B cell (primary cell): ENCODE measurements around the gene ST8SIA5. TPM values are rescaled to one million over a fixed set of nuclear protein-coding genes. Genes with fewer than 3 reads are reported as not detected.

Experiments
- ATAC-seq: fragments of 200-7000 bp; cut with Tn5 transposase; one replicate; pipeline ENCODE4 v1.10.0; 2021; ENCODE audit warnings: low read depth, mild to moderate bottlenecking, moderate number of reproducible peaks, moderate library complexity
- CTCF ChIA-PET: fragments of 350-600 bp; sonication (Branson Sonifier 250); formaldehyde crosslinking; loops from one replicate; lab custom pipeline; 2021; ENCODE audit warnings: antibody characterized with exemption, inconsistent platforms; lab: Charles Lee
- POLR2A ChIA-PET: fragments of 350-600 bp; sonication (Branson Sonifier 250); formaldehyde crosslinking; loops from one replicate; lab custom pipeline; 2021; ENCODE audit warnings: antibody characterized with exemption; lab: Charles Lee
- DNase-seq: peaks from one replicate; pipeline ENCODE4 v3.0.0; 2013
- H2AFZ ChIP-seq: 2 replicates; pipeline ENCODE4 v1.6.1; 2012; ENCODE audit warnings: mild to moderate bottlenecking, low read depth, low read length; ENCODE audit not compliant: insufficient read depth, poor library complexity, severe bottlenecking
- H3K27ac ChIP-seq, 2 donors: 1 replicate in 1 of 2; 2 replicates in 1 of 2; pipeline ENCODE4 v1.5.1; 2012 to 2013; ENCODE audit warnings: low read length in 2 of 2, mild to moderate bottlenecking in 2 of 2, moderate library complexity in 1 of 2
- H3K27me3 ChIP-seq, 4 experiments: fragments of 200-600 bp in 1 of 4; sonication (generic) in 1 of 4; replicated peaks in 1 of 4; 1 replicate in 2 of 4; 2 replicates in 2 of 4; pipeline versions ENCODE4 v1.6.1 to v1.7.0; 2013 to 2016; ENCODE audit warnings: low read length in 3 of 4, mild to moderate bottlenecking in 2 of 4, mixed read lengths in 1 of 4, moderate library complexity in 1 of 4; ENCODE audit not compliant: insufficient read depth in 4 of 4, control insufficient read depth in 3 of 4; ENCODE audit errors: control extremely low read depth in 1 of 4
- H3K36me3 ChIP-seq, 2 experiments: replicated peaks in 1 of 2; 1 replicate in 1 of 2; 2 replicates in 1 of 2; pipeline versions ENCODE4 v1.6.1 to v1.7.1; 2013; ENCODE audit warnings: low read length in 1 of 2; ENCODE audit not compliant: insufficient read depth in 2 of 2, control insufficient read depth in 1 of 2; ENCODE audit errors: control extremely low read depth in 1 of 2, extremely low read depth in 1 of 2
- H3K4me1 ChIP-seq, 2 donors: fragments of 200-600 bp in 1 of 2; sonication (generic) in 1 of 2; 1 replicate in 1 of 2; 2 replicates in 1 of 2; pipeline versions ENCODE4 v1.5.1 to v1.6.1; 2013 to 2017; ENCODE audit warnings: low read length in 2 of 2; ENCODE audit not compliant: control insufficient read depth in 2 of 2, insufficient read depth in 2 of 2
- H3K4me2 ChIP-seq: replicated peaks from 2 replicates; pipeline ENCODE3; 2012; ENCODE audit warnings: mild to moderate bottlenecking, low read depth, low read length; ENCODE audit not compliant: poor library complexity, severe bottlenecking
- H3K4me3 ChIP-seq, 5 experiments: fragments of 200-600 bp in 1 of 5; sonication (generic) in 1 of 5; 1 replicate in 3 of 5; 2 replicates in 2 of 5; pipeline versions ENCODE4 v1.5.1 to v1.7.0; 2011 to 2016; ENCODE audit warnings: low read length in 4 of 5, mild to moderate bottlenecking in 4 of 5, low read depth in 2 of 5, control low read depth in 1 of 5, moderate library complexity in 1 of 5; ENCODE audit not compliant: insufficient read depth in 1 of 5; ENCODE audit errors: control extremely low read depth in 1 of 5, extremely low read depth in 1 of 5
- H3K79me2 ChIP-seq: fragments of 200-600 bp; sonication (generic); one replicate; pipeline ENCODE4 v1.6.0; 2016; ENCODE audit warnings: low read length; ENCODE audit not compliant: control insufficient read depth, insufficient read depth
- H3K9ac ChIP-seq: fragments of 200-600 bp; sonication (generic); 2 replicates; pipeline ENCODE4 v1.6.1; 2017; ENCODE audit warnings: mild to moderate bottlenecking, low read length, moderate library complexity
- H3K9me3 ChIP-seq, 3 donors: one replicate each; pipeline versions ENCODE4 v1.6.1 to v1.7.1; 2013; ENCODE audit warnings: low read length in 2 of 3; ENCODE audit not compliant: control insufficient read depth in 2 of 3, insufficient read depth in 1 of 3; ENCODE audit errors: control extremely low read depth in 1 of 3
- H4K20me1 ChIP-seq: 2 replicates; pipeline ENCODE4 v1.6.0; 2012; ENCODE audit warnings: mild to moderate bottlenecking, low read length; ENCODE audit not compliant: insufficient read depth, control insufficient read depth, poor library complexity, severe bottlenecking
- H3K27ac Mint-ChIP-seq: one replicate; pipeline ENCODE4 v1.8.0; 2021; ENCODE audit warnings: mixed read lengths
- H3K27me3 Mint-ChIP-seq: one replicate; pipeline ENCODE4 v1.8.0; 2021; ENCODE audit warnings: mixed read lengths
- H3K4me1 Mint-ChIP-seq: one replicate; pipeline ENCODE4 v1.8.0; 2021; ENCODE audit warnings: mixed read lengths
- H3K4me3 Mint-ChIP-seq: one replicate; pipeline ENCODE4 v1.8.0; 2021; ENCODE audit warnings: mixed read lengths
- H3K9me3 Mint-ChIP-seq: one replicate; pipeline ENCODE4 v1.8.0; 2022; ENCODE audit warnings: mixed read lengths; ENCODE audit not compliant: insufficient read depth
- EZH2 ChIP-seq: IDR thresholded peaks from 2 replicates; pipeline ENCODE4 v1.6.1; 2012; ENCODE audit warnings: borderline replicate concordance, low read depth, mild to moderate bottlenecking, moderate library complexity, low read length; ENCODE audit not compliant: insufficient read depth, poor library complexity, severe bottlenecking
- WGBS: methylation state at CpG from one replicate; pipeline ENCODE4 v1.1.5; 2013; ENCODE audit warnings: missing lambda C conversion rate; ENCODE audit not compliant: insufficient coverage; 5-methylcytosine and 5-hydroxymethylcytosine counted together
- intact Hi-C: fragments of 100-400 bp; cut with micrococcal nuclease; formaldehyde crosslinking; loops from one replicate; pipeline ENCODE4 v1.10.0; 2022
- polyA plus RNA-seq: library from polyadenylated mRNA; depleted of rRNA; stranded (reverse); fragments of >200 nt; gene quantifications from 2 replicates; pipeline ENCODE4 v1.2.3, GENCODE V29; 2012
- total RNA-seq, 2 donors: library from RNA; stranded (reverse); fragments of 120-200 nt in 1 of 2; gene quantifications; 1 replicate in 1 of 2; 2 replicates in 1 of 2; pipeline versions ENCODE4 v1.2.3 to v1.2.4, GENCODE V29; 2013 to 2022
- TF ChIP-seq, protein P1 (sequence below): fragments of 200-600 bp; IDR thresholded peaks from one replicate; pipeline ENCODE4 v1.8.0; 2022; ENCODE audit warnings: antibody characterized with exemption, mild to moderate bottlenecking

ST8SIA5 gene
- total and polyA plus RNA-seq, 2 donors (not counting 1 experiment from before 2014, with no cell fraction given): not detected

DNA sequence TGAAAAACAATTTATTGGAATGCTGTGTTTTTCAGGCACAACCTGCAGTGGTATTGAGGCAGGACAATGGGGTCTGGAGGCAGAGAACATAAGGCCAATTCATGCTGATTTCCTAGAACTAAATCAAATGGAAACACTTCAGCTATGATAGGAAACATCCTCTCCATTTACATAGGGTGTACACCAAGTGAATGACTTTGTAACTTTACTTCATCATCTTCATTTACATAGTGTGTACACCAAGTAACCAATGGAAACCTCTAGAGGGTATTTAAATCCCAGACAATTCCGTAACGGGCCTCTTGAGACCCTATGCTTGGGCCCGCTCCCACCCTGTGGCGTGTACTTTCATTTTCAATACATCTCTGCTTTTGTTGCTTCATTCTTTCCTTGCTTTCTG is 32.2 kb upstream of the ST8SIA5 start:
- no peaks in the 10 kb centered on the region for H3K27me3 Mint-ChIP-seq
- POLR2A ChIA-PET: no interaction called here
- TF ChIP-seq, protein P1, sequence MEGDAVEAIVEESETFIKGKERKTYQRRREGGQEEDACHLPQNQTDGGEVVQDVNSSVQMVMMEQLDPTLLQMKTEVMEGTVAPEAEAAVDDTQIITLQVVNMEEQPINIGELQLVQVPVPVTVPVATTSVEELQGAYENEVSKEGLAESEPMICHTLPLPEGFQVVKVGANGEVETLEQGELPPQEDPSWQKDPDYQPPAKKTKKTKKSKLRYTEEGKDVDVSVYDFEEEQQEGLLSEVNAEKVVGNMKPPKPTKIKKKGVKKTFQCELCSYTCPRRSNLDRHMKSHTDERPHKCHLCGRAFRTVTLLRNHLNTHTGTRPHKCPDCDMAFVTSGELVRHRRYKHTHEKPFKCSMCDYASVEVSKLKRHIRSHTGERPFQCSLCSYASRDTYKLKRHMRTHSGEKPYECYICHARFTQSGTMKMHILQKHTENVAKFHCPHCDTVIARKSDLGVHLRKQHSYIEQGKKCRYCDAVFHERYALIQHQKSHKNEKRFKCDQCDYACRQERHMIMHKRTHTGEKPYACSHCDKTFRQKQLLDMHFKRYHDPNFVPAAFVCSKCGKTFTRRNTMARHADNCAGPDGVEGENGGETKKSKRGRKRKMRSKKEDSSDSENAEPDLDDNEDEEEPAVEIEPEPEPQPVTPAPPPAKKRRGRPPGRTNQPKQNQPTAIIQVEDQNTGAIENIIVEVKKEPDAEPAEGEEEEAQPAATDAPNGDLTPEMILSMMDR: no peak
- TF ChIP-seq EZH2: no peak

DNA sequence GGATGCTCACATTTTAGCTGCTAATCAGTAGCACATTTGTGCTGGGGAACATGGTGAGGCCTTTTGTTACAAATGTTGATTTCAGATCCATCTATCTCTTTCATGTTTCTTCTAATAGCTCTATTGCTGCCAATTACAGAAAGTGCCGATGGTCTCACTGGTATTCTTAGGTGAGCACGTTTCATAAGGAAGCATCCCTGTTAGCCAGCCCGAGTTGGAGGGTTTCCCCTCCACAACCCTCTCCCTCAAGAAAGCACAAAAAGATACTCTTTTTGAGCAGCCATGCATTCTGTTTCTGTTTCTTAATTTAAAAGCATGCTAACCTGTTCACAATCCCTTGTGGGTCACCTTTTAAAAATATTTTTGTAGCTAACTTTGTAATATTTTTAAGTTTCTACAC is 30.8 kb upstream of the ST8SIA5 start:
- TF ChIP-seq, protein P1: no peak
- TF ChIP-seq EZH2: no peak
- no peaks in the 10 kb centered on the region for H3K4me1 ChIP-seq
- H3K4me1 Mint-ChIP-seq: no peaks in the 10 kb centered on the region
- no peaks in the 10 kb centered on the region for H3K36me3 ChIP-seq
- H3K27me3 ChIP-seq: no peaks in the 10 kb centered on the region
- no peak overlapping the region for H3K4me2 ChIP-seq
- H3K9me3 ChIP-seq: peaks cover 0 to 25% (median 6%) of the 10 kb centered on the region in 3 donors
- H3K9ac ChIP-seq: no peak overlapping the region
- no peak overlapping the region for H3K4me3 ChIP-seq
- H3K27ac ChIP-seq: no peak overlapping the region
- DNase-seq (no peak), ATAC-seq (no peak)
- H3K4me3 Mint-ChIP-seq: no peak overlapping the region
- POLR2A ChIA-PET: no interaction called here
- no peak overlapping the region for H3K27ac Mint-ChIP-seq
- 61% methylated on average over 2 of the region's 3 CpGs for WGBS
- peaks cover 13% of the 10 kb centered on the region for H3K9me3 Mint-ChIP-seq
- CTCF ChIA-PET: no interaction called here
- H4K20me1 ChIP-seq: no peaks in the 10 kb centered on the region
- H2AFZ ChIP-seq: no peak overlapping the region
- H3K79me2 ChIP-seq: no peaks in the 10 kb centered on the region
- intact Hi-C loops: no loop called here
- no peaks in the 10 kb centered on the region for H3K27me3 Mint-ChIP-seq

More for the DNA sequence above, 32.2 kb upstream of the ST8SIA5 start:
- no peak overlapping the region for H3K27ac Mint-ChIP-seq
- ATAC-seq (no peak), DNase-seq (no peak)
- H3K9ac ChIP-seq: no peak overlapping the region
- H3K4me1 ChIP-seq: no peaks in the 10 kb centered on the region
- H3K4me2 ChIP-seq: no peak overlapping the region
- WGBS: 100% methylated on average over 4 of the region's 4 CpGs
- H3K36me3 ChIP-seq: no peaks in the 10 kb centered on the region
- no peaks in the 10 kb centered on the region for H3K27me3 ChIP-seq
- peaks cover 13% of the 10 kb centered on the region for H3K9me3 Mint-ChIP-seq
- CTCF ChIA-PET: no interaction called here
- H3K4me1 Mint-ChIP-seq: no peaks in the 10 kb centered on the region
- H2AFZ ChIP-seq: no peak overlapping the region
- H3K27ac ChIP-seq: no peak overlapping the region
- no peak overlapping the region for H3K4me3 Mint-ChIP-seq
- intact Hi-C loops: no loop called here
- H3K79me2 ChIP-seq: no peaks in the 10 kb centered on the region
- no peak overlapping the region for H3K4me3 ChIP-seq
- no peaks in the 10 kb centered on the region for H4K20me1 ChIP-seq
- H3K9me3 ChIP-seq: peaks cover 0 to 21% (median 6%) of the 10 kb centered on the region in 3 donors
